ENCODE results near the gene CRYBG3.

The CRYBG3 gene

DNA sequence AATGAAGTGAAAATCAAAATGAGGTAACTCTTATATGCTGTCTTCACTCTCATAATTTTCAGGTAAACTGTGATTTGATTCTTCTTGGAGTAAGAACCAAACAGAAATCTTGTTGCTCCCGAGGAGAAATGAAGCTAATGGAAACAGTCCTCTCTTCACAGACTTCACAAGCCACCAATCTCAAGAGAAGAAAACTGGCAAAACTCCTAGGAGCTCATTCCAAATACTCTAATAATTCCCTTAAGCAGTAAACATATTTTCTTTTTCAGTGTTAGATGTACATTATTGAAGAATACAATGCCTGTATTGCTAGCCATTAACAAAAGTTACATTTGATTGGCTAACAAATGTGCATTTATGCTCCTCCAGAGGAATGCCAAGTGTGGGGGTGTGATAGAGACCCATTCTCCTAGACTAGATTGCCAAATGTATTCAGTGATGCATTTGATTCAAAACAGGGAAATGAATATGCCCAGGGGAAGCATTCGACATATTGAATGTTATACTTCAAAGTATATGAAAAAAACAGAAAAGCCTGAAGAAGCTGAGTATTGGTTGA lies 162.2 kb downstream of the CRYBG3 start:
- no peak for DNase-seq (ENCODE audit: extremely low read depth, low read depth)
- TF ChIP-seq, protein P1, sequence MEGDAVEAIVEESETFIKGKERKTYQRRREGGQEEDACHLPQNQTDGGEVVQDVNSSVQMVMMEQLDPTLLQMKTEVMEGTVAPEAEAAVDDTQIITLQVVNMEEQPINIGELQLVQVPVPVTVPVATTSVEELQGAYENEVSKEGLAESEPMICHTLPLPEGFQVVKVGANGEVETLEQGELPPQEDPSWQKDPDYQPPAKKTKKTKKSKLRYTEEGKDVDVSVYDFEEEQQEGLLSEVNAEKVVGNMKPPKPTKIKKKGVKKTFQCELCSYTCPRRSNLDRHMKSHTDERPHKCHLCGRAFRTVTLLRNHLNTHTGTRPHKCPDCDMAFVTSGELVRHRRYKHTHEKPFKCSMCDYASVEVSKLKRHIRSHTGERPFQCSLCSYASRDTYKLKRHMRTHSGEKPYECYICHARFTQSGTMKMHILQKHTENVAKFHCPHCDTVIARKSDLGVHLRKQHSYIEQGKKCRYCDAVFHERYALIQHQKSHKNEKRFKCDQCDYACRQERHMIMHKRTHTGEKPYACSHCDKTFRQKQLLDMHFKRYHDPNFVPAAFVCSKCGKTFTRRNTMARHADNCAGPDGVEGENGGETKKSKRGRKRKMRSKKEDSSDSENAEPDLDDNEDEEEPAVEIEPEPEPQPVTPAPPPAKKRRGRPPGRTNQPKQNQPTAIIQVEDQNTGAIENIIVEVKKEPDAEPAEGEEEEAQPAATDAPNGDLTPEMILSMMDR (IDR thresholded peaks at IDR 0.05; ENCODE audit: low read depth, low read length) = no peak

DNA sequence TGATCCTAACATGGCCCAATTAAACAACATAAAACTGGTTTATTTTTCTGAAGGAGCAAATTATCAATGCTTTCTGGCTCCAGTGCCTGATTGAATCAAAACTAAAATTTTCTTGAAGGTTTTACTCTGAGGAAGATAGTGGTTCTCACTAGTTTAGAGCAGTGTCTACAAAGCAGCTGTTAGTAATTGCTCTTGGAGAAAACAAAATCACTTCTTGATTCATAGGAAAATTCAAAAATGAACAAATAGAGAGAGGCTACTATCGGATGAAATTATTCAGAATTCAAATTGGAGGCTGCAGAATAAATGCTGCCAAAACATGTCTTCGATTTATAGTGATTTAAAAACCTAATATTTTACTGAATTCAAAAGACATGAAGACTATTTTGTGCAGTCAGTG lies 165.5 kb downstream of the CRYBG3 start:
- DNase-seq (ENCODE audit: extremely low read depth, low read depth) = no peak

GRCh38 chr3:97988784-97989568 lies 167.2 kb downstream of the CRYBG3 start:
- no peak for DNase-seq (ENCODE audit: extremely low read depth, low read depth)
- TF ChIP-seq, protein P1 (IDR thresholded peaks at IDR 0.05; ENCODE audit: low read depth, low read length) = no peak

More for the DNA sequence above, 165.5 kb downstream of the CRYBG3 start:
- TF ChIP-seq, protein P1 (IDR thresholded peaks at IDR 0.05; ENCODE audit: low read depth, low read length) = no peak

- DNase-seq (ENCODE audit: extremely low read depth, low read depth) = no peak
- TF ChIP-seq, protein P1 (IDR thresholded peaks at IDR 0.05; ENCODE audit: low read depth, low read length) = no peak
These were observed 168.9 kb downstream of the CRYBG3 start for GRCh38 chr3:97990624-97991292.

DNA sequence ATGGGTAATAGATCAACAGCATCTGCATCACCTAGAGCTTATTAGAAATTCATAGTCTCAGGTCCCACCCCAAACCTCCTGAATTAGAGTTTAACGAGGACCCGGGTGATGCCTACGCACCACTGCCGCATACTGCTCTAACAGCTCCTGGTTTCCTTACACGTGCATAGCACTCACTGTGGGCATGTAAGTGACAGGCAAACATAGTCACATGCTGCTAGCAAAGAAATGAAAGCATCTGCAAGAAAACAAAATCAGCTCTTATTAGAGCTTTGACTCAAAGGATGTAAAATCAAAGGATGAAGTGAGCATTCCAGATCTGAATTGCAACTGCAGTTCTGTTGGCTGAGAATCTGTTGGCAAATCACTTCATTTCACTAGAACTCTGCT lies 169.5 kb downstream of the CRYBG3 start:
- no peak for DNase-seq (ENCODE audit: extremely low read depth, low read depth)

DNA sequence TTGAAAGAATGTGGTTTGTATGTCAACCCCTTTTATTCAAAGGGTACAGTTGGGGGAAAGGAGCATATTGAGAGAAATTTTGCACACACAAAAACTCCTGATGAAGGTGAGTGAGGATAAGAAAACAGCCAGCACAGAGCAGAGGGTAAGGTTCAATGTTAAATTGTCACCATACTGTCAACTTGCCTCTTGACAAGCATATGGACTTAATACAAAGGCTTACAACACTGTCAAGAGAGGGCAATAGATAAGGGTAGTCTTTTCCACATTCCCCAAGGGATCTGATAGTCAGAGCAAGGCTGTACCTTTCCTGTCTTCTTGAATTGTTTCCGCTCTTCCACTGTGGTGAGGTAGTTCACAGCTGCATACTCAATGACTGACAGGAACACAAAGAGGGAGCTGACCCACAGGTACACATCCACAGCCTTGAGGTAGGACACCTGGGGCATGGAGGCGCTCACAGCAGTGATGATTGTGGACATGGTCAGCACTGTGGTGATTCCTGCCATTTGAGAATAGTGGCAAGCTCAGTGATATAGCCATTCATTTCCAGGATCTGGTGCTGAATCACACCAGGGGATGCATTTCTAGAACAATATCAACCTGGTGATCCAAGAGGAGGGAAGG lies 170.8 kb downstream of the CRYBG3 start:
- TF ChIP-seq, protein P1 (IDR thresholded peaks at IDR 0.05; ENCODE audit: low read depth, low read length) = no peak
- DNase-seq (ENCODE audit: extremely low read depth, low read depth) = no peak

More for the DNA sequence above, 169.5 kb downstream of the CRYBG3 start:
- TF ChIP-seq, protein P1 (IDR thresholded peaks at IDR 0.05; ENCODE audit: low read depth, low read length) = no peak

Measured in AG09319 (cell line).